Measurements from ENCODE around the gene ALMS1.

DNA sequence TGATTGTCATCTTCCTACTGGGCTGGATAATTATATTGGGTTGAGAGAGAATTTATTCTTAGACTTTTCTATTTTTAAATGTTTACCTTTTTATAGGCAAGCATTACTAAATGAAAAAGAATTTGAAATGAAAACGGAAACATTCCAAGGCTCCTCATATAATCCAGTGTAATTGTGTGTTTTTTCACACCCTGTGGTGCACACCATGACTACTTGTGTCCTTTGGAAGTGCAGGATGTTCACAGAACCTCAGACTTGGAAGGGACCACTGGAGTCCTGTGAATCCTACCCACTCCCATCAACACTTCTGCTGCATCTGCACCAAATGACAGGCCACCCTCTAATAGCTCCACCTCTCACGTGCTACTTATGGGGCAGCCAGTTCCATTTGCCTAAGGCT, 208.6 kb downstream of the ALMS1 start:
- TF ChIP-seq, protein P1, sequence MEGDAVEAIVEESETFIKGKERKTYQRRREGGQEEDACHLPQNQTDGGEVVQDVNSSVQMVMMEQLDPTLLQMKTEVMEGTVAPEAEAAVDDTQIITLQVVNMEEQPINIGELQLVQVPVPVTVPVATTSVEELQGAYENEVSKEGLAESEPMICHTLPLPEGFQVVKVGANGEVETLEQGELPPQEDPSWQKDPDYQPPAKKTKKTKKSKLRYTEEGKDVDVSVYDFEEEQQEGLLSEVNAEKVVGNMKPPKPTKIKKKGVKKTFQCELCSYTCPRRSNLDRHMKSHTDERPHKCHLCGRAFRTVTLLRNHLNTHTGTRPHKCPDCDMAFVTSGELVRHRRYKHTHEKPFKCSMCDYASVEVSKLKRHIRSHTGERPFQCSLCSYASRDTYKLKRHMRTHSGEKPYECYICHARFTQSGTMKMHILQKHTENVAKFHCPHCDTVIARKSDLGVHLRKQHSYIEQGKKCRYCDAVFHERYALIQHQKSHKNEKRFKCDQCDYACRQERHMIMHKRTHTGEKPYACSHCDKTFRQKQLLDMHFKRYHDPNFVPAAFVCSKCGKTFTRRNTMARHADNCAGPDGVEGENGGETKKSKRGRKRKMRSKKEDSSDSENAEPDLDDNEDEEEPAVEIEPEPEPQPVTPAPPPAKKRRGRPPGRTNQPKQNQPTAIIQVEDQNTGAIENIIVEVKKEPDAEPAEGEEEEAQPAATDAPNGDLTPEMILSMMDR (IDR thresholded peaks at IDR 0.05), result no peak
- TF ChIP-seq FOXJ3 (CRISPR knock-in tag; IDR thresholded peaks at IDR 0.05) (no peak), NFIC (IDR thresholded peaks at IDR 0.05; ENCODE audit: borderline replicate concordance) (no peak), MXI1 (IDR thresholded peaks at IDR 0.05; ENCODE audit: low read depth, low read length) (no peak), POLR2AphosphoS5 (IDR thresholded peaks at IDR 0.05; ENCODE audit: low read depth, low read length) (no peak), EZH2phosphoT487 (IDR thresholded peaks at IDR 0.05; ENCODE audit: borderline replicate concordance, low read depth) (no peak), RCOR1 (IDR thresholded peaks at IDR 0.05; ENCODE audit: low read length) (no peak)
